HTR-8/SVneo (cell line): Measurements from ENCODE around the gene LRMDA.
"Not testable (repeated sequence)": the region's sequence is repeated elsewhere in the genome, so short reads cannot be mapped to it uniquely, and the experiment has no call there.

Source experiments
- DNase-seq: peaks from one replicate; pipeline ENCODE4 v3.0.0; 2011; ENCODE audit warnings: low spot score, mixed read lengths; ENCODE audit not compliant: insufficient read length
- FAIRE-seq: peaks from 2 replicates; lab custom pipeline; 2011; peaks lifted over from hg19 to GRCh38; lab: Jason Lieb, UNC

LRMDA gene

DNA sequence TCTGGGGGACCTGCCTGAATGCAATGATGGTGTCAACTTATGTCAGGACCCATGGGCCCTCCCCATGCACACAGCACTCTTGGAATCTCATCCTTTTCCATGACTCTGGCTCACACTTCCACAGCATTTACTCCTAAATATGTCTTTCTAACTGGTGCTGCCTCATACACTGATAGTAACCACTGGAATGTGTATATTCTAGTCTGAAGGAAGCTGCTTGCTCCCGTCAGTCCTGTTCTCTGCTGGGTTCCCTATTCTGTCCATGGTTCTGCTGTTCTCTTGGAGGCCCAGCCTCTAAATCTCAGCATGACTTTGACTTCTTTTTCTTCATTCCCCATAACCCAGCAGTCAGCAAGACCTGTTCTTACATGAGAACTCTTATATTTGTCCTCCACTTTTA, 1151.1 kb downstream of the LRMDA start:
- FAIRE-seq (no peak), DNase-seq (peak; percentile 3)

DNA sequence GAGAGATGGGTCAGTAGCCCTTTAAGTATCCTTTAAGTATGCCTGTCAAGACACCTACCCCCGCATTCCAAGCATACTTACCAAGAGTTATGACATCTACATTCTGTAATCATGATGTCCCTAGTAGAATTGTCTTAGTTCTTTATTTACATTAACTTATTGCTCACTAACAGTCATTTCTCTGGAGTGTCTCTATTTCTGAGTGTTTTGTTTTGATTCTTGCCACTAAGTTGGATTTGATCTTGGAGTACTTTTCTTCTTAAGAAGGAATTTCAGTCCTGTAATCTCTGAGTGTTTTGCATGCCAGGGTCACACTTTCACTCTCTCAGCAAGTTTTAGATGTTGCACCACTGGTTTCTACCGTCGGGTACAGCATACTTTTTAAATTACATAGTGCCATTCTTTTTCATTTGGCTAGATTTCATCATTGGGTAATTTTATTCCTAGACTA, 1152.3 kb downstream of the LRMDA start:
- DNase-seq (peak; percentile 79), FAIRE-seq (peak; percentile 13)

DNA sequence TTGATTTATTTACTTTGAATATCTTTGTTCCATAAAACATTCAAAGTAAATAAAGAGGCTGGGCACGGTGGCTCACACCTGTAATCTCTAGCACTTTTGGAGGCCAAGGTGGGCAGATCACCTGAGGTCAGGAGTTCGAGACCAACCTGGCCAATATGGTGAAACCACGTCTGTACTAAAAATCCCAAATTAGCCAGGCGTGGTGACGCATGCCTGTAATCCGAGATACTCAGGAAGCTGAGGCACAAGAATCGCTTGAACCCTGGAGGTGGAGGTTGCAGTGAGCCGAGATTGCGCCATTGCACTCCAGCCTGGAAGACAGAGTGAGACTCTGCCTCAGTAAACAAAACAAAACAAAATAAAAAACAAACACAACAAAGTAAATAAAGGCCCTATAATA, 1153.0 kb downstream of the LRMDA start:
- DNase-seq, FAIRE-seq: not testable (repeated sequence)
